HG02763 (cell line): Measurements from ENCODE around the gene CNST.

ENCODE experiments used
- ATAC-seq: cut with Tn5 transposase; IDR thresholded peaks from one replicate; pipeline ENCODE4 v1.9.1; 2021; ENCODE audit warnings: mild to moderate bottlenecking, moderate library complexity; ENCODE audit not compliant: unreplicated experiment

CNST gene

GRCh38 chr1:246566128-246566812 lies at the start of gene CNST, which contains the start of gene TFB2M:
Gene CNST (plus strand): TSS chr1:246566456. CDS start chr1:246591563, 25,107 bp downstream.
Gene TFB2M (minus strand): TSS chr1:246566261. CDS start chr1:246566138, 123 bp downstream.
- peak; percentile 96 for ATAC-seq

GRCh38 chr1:246517391-246517790 lies 48.9 kb upstream of the CNST start:
- no peak for ATAC-seq

- no peak for ATAC-seq
Measured at GRCh38 chr1:246518456-246519205, 47.6 kb upstream of the CNST start.

- ATAC-seq: no peak
Measured at GRCh38 chr1:246519514-246519913, 46.7 kb upstream of the CNST start.

GRCh38 chr1:246526380-246526779 lies 39.9 kb upstream of the CNST start:
- ATAC-seq: no peak

- no peak for ATAC-seq
Measured at GRCh38 chr1:246526915-246527314, 39.3 kb upstream of the CNST start.

- ATAC-seq: no peak
Measured at GRCh38 chr1:246527402-246528088, 38.7 kb upstream of the CNST start.

- no peak for ATAC-seq
Measured at GRCh38 chr1:246528933-246529731, 37.1 kb upstream of the CNST start.

GRCh38 chr1:246530482-246530881 lies 35.8 kb upstream of the CNST start:
- no peak for ATAC-seq

- no peak for ATAC-seq
Measured at GRCh38 chr1:246532519-246532918, 33.7 kb upstream of the CNST start.

GRCh38 chr1:246533371-246533905 lies 32.8 kb upstream of the CNST start:
- no peak for ATAC-seq

GRCh38 chr1:246534114-246534513 lies 32.1 kb upstream of the CNST start:
- no peak for ATAC-seq

GRCh38 chr1:246537441-246537840 lies 28.8 kb upstream of the CNST start:
- ATAC-seq: no peak

GRCh38 chr1:246537887-246538286 lies 28.4 kb upstream of the CNST start:
- ATAC-seq: no peak

- ATAC-seq: no peak
Measured at GRCh38 chr1:246540738-246541491, 25.3 kb upstream of the CNST start.

- ATAC-seq: no peak
Measured at GRCh38 chr1:246544001-246544400, 22.3 kb upstream of the CNST start.

GRCh38 chr1:246549665-246550064 lies 16.6 kb upstream of the CNST start:
- ATAC-seq: no peak

GRCh38 chr1:246550402-246550801 lies 15.9 kb upstream of the CNST start:
- ATAC-seq: no peak

- no peak for ATAC-seq
Measured at GRCh38 chr1:246552110-246552509, 14.1 kb upstream of the CNST start.

- ATAC-seq: no peak
Measured at GRCh38 chr1:246554201-246554600, 12.1 kb upstream of the CNST start.
